GM12892 (cell line): ENCODE data around the gene CHRM2.

Experiments
- POLR2A ChIP-seq: IDR thresholded peaks from 2 replicates; pipeline ENCODE4 v1.6.1; 2011; ENCODE audit warnings: low read depth, low read length, control low read depth
- POLR2AphosphoS5 ChIP-seq: IDR thresholded peaks from 2 replicates; pipeline ENCODE4 v1.6.1; 2011; ENCODE audit warnings: low read depth, low read length, control low read depth
- TAF1 ChIP-seq: IDR thresholded peaks from 2 replicates; pipeline ENCODE4 v1.6.1; 2011; ENCODE audit warnings: low read depth, mild to moderate bottlenecking, control low read depth, low read length, borderline replicate concordance

- no peak for TF ChIP-seq POLR2AphosphoS5
- no peak for TF ChIP-seq TAF1
- TF ChIP-seq POLR2A = no peak
Measured at GRCh38 chr7:136942994-136943393, 74.5 kb downstream of the CHRM2 start.
